Stimulated activated CD8-positive, alpha-beta memory T cell treated with anti-CD3 and anti-CD28 coated beads, Interleukin-7, amount 100 ng/mL, for 24 hours (primary cell): ENCODE results near the gene TICRR.
"Not testable (repeated sequence)": the region's sequence is repeated elsewhere in the genome, so short reads cannot be mapped to it uniquely, and the experiment has no call there.

Experiments used
- DNase-seq: peaks from one replicate; pipeline ENCODE4 v3.0.0-alpha.2; 2020; ENCODE audit warnings: low read depth

Gene TICRR

GRCh38 chr15:89575146-89575655 is at the start of gene TICRR:
Gene TICRR (plus strand): TSS chr15:89575469. CDS start chr15:89575587, 118 bp downstream.
- peak; percentile 87 for DNase-seq

- no peak for DNase-seq
Measured at GRCh38 chr15:89526181-89526580, 49.1 kb upstream of the TICRR start.

GRCh38 chr15:89526601-89527441 is 48.4 kb upstream of the TICRR start:
- no peak for DNase-seq

- DNase-seq = no peak
Measured at GRCh38 chr15:89528757-89529352, 46.4 kb upstream of the TICRR start.

GRCh38 chr15:89530976-89531375 is 44.3 kb upstream of the TICRR start:
- DNase-seq = no peak

- no peak for DNase-seq
Measured at GRCh38 chr15:89531796-89532537, 43.3 kb upstream of the TICRR start.

- DNase-seq = no peak
Measured at GRCh38 chr15:89533861-89534544, 41.3 kb upstream of the TICRR start.

- no peak for DNase-seq
Measured at GRCh38 chr15:89539027-89539426, 36.2 kb upstream of the TICRR start.

GRCh38 chr15:89542369-89542768 is 32.9 kb upstream of the TICRR start:
- DNase-seq = no peak

- DNase-seq = no peak
Measured at GRCh38 chr15:89543389-89543788, 31.9 kb upstream of the TICRR start.

GRCh38 chr15:89549138-89549537 is 26.1 kb upstream of the TICRR start:
- DNase-seq = not testable (repeated sequence)

- DNase-seq = no peak
Measured at GRCh38 chr15:89550427-89550826, 24.8 kb upstream of the TICRR start.

- DNase-seq = no peak
Measured at GRCh38 chr15:89551550-89551949, 23.7 kb upstream of the TICRR start.

GRCh38 chr15:89553632-89554031 is 21.6 kb upstream of the TICRR start:
- DNase-seq = no peak

GRCh38 chr15:89554247-89554646 is 21.0 kb upstream of the TICRR start:
- DNase-seq = no peak

- no peak for DNase-seq
Measured at GRCh38 chr15:89555768-89556167, 19.5 kb upstream of the TICRR start.

GRCh38 chr15:89556413-89557262 is 18.6 kb upstream of the TICRR start:
- DNase-seq = no peak

- no peak for DNase-seq
Measured at GRCh38 chr15:89559769-89560264, 15.5 kb upstream of the TICRR start.

GRCh38 chr15:89566181-89566580 is 9.1 kb upstream of the TICRR start:
- DNase-seq = no peak

GRCh38 chr15:89566621-89567294 is 8.5 kb upstream of the TICRR start:
- no peak for DNase-seq
